Colonic mucosa (tissue), 4 donors: ENCODE results near the gene PPP2R2D. TPM values are rescaled to one million over a fixed set of nuclear protein-coding genes. Genes with fewer than 3 reads are reported as not detected.

Experiments
- DNase-seq: peaks from one replicate; pipeline ENCODE4 v3.0.0-alpha.2; 2020
- H3K27ac ChIP-seq: fragments of 200-600 bp; one replicate; pipeline ENCODE4 v1.8.0; 2021
- H3K27me3 ChIP-seq: fragments of 200-600 bp; one replicate; pipeline ENCODE4 v1.8.0; 2021
- H3K36me3 ChIP-seq: fragments of 200-600 bp; one replicate; pipeline ENCODE4 v1.8.0; 2021
- H3K4me1 ChIP-seq: fragments of 200-600 bp; one replicate; pipeline ENCODE4 v1.8.0; 2021; ENCODE audit warnings: mild to moderate bottlenecking
- H3K4me3 ChIP-seq: fragments of 200-600 bp; one replicate; pipeline ENCODE4 v1.8.0; 2021
- H3K9ac ChIP-seq, 2 donors: one replicate each; pipeline ENCODE4 v1.7.0; 2013; ENCODE audit warnings: control low read depth in 2 of 2, low read depth in 2 of 2, low read length in 2 of 2
- H3K9me3 ChIP-seq: fragments of 200-600 bp; one replicate; pipeline ENCODE4 v1.8.0; 2021
- CTCF ChIP-seq: fragments of 200-600 bp; IDR thresholded peaks from one replicate; pipeline ENCODE4 v1.8.0; 2022; ENCODE audit warnings: antibody characterized with exemption, mild to moderate bottlenecking
- intact Hi-C: fragments of 100-400 bp; cut with DNase I; formaldehyde crosslinking; loops from one replicate; pipeline ENCODE4 v1.14.1; 2022
- total RNA-seq, 2 donors: library from RNA; stranded (reverse); fragmentation: NEBNext Ultra II Directional in 1 of 2; extraction: Animal tissue kit (Norgen Biotek cat#: 25700) in 1 of 2; gene quantifications; one replicate each; pipeline ENCODE4 v1.2.1, GENCODE V29; 2021
- donor health status: healthy.
- donor health status: DM: no; HTN: no; CAD: no.
- donor health status: DM: no; HTN: no; CAD: no.

Gene PPP2R2D
- total RNA-seq, 2 donors from 2014 or later = 28.1 to 30.6 TPM

DNA sequence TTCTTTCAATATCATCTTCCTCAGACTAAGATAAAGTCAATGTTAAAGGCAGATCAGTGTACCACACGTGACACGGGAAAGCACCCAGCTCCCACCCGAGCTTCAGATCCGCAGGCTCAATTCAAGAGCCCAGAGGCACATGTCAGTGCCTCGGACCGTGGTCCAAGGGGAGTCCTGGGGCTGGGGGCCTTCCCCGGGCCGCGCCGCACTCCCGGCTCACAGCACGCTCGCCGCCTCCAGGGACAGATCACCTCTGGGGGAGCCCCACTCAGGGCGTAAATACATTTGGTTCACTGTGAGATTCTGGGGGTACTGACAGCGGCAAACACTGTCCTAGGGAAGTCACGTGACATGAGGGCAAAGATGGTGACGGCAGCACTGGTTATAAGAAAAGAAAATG lies 70.1 kb downstream of the PPP2R2D start:
- Histone ChIP-seq H3K9me3 (no peaks in the 10 kb centered on the region), H3K4me3 (no peak overlapping the region), H3K27ac (no peak overlapping the region), H3K36me3 (no peaks in the 10 kb centered on the region), H3K9ac (no peak overlapping the region), H3K4me1 (peaks cover 7% of the 10 kb centered on the region), H3K27me3 (no peaks in the 10 kb centered on the region)
- DNase-seq = no peak
- TF ChIP-seq CTCF = no peak
- intact Hi-C loops = loop anchor here (10.0 kb wide), 1 partner anchor 76 kb away; no protein-coding TSS in a partner anchor

- Histone ChIP-seq H3K36me3 (no peaks in the 10 kb centered on the region), H3K27me3 (no peaks in the 10 kb centered on the region), H3K9ac (no peak overlapping the region), H3K4me3 (no peak overlapping the region), H3K9me3 (no peaks in the 10 kb centered on the region), H3K27ac (no peak overlapping the region), H3K4me1 (peaks cover 7% of the 10 kb centered on the region)
- intact Hi-C loops = loop anchor here (10.0 kb wide), 1 partner anchor 77 kb away; no protein-coding TSS in a partner anchor
- DNase-seq = no peak
- no peak for TF ChIP-seq CTCF
Observed at GRCh38 chr10:131971591-131971990, 70.8 kb downstream of the PPP2R2D start.

GRCh38 chr10:131972474-131973071 lies 71.8 kb downstream of the PPP2R2D start:
- intact Hi-C loops = loop anchor here (10.0 kb wide), 1 partner anchor 78 kb away; no protein-coding TSS in a partner anchor
- H3K4me1 ChIP-seq = peaks cover 7% of the 10 kb centered on the region
- no peaks in the 10 kb centered on the region for H3K9me3 ChIP-seq
- no peaks in the 10 kb centered on the region for H3K27me3 ChIP-seq
- TF ChIP-seq CTCF = no peak
- DNase-seq = peak; percentile 40
- no peak overlapping the region for H3K27ac ChIP-seq
- H3K9ac ChIP-seq = no peak overlapping the region
- H3K4me3 ChIP-seq = no peak overlapping the region
- no peaks in the 10 kb centered on the region for H3K36me3 ChIP-seq

- H3K4me1 ChIP-seq = peaks cover 7% of the 10 kb centered on the region
- H3K36me3 ChIP-seq = no peaks in the 10 kb centered on the region
- DNase-seq = no peak
- H3K4me3 ChIP-seq = no peak overlapping the region
- no peaks in the 10 kb centered on the region for H3K27me3 ChIP-seq
- intact Hi-C loops = loop anchor here (10.0 kb wide), 1 partner anchor 79 kb away; no protein-coding TSS in a partner anchor
- no peak for TF ChIP-seq CTCF
- no peak overlapping the region for H3K27ac ChIP-seq
- H3K9me3 ChIP-seq = no peaks in the 10 kb centered on the region
- H3K9ac ChIP-seq = no peak overlapping the region
Observed at GRCh38 chr10:131973160-131973951, 72.5 kb downstream of the PPP2R2D start.

DNA sequence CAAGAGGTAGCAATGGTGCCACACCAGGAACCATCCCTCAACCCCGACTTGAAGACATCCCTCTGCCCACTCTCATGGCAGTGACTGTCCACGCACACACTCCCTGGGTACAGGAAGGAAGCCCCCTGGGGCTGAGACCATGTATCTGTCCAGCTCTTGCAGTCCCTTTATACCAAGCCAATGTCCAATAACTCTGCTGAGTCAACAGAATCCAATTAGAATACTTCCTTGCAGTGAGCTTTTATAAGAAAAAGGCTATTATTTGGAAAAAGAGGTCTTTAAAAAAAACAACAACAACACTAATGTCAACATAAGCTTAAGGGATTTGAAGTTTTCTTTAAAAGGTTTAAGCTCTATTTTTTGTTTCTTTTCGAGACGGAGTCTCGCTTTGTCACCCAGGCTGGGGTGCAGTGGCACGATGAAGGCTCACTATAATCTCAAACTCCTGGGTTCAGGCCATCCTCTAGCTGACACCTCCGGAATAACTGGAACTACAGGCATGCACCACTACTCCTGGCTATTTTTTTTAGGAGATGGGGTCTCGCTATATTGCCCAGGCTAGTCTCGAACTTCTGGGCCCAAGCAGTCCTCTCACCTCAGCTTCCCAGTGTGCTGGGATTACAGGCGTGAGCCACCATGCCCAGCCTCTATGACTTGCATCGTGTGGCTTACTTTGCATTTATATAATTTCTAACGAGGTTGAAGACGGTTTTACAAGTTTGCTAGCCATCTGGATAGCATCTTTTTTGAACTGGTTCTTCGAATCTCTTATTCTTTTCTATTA lies 73.4 kb downstream of the PPP2R2D start:
- no peak overlapping the region for H3K27ac ChIP-seq
- H3K4me3 ChIP-seq = no peak overlapping the region
- no peaks in the 10 kb centered on the region for H3K27me3 ChIP-seq
- H3K9ac ChIP-seq = no peak overlapping the region
- DNase-seq = no peak
- intact Hi-C loops = loop anchor here (10.0 kb wide), 1 partner anchor 79 kb away; no protein-coding TSS in a partner anchor
- H3K4me1 ChIP-seq = peaks cover 7% of the 10 kb centered on the region
- H3K9me3 ChIP-seq = no peaks in the 10 kb centered on the region
- no peak for TF ChIP-seq CTCF
- H3K36me3 ChIP-seq = no peaks in the 10 kb centered on the region
